SK-N-SH treated with all-trans-retinoic acid at 6 μM for 48 hours (cell line): ENCODE results near the gene HSF2BP.
A peak's percentile ranks its signal among the peaks of the same experiment; 100 is the strongest.
"Not testable (repeated sequence)": the region's sequence is repeated elsewhere in the genome, so short reads cannot be mapped to it uniquely, and the experiment has no call there.

Source experiments
- ATAC-seq: fragments of 200-7000 bp; cut with Tn5 transposase; 3 replicates; pipeline ENCODE4 v1.9.1; 2020; ENCODE audit warnings: mild to moderate bottlenecking, moderate library complexity
- BACH2 ChIP-seq: fragments of 250-450 bp; sonication (Bioruptor Pico); IDR thresholded peaks from 2 replicates; pipeline ENCODE4 v1.9.0; 2021; ENCODE audit warnings: mild to moderate bottlenecking, borderline replicate concordance
- CSDC2 ChIP-seq: fragments of 250-450 bp; sonication (Bioruptor Pico); IDR thresholded peaks from 2 replicates; pipeline ENCODE4 v1.5.0; 2020; ENCODE audit warnings: mild to moderate bottlenecking, moderate library complexity
- CSRNP3 ChIP-seq: fragments of 250-450 bp; sonication (Bioruptor Pico); IDR thresholded peaks from 2 replicates; pipeline ENCODE4 v1.5.1; 2021; ENCODE audit warnings: mild to moderate bottlenecking, moderate library complexity
- ESRRG ChIP-seq: fragments of 250-450 bp; sonication (Bioruptor Pico); IDR thresholded peaks from 2 replicates; pipeline ENCODE4 v1.6.1; 2021; ENCODE audit warnings: mild to moderate bottlenecking
- GLIS3 ChIP-seq: fragments of 250-450 bp; sonication (Bioruptor Pico); IDR thresholded peaks from 2 replicates; pipeline ENCODE4 v1.5.0; 2020; ENCODE audit warnings: mild to moderate bottlenecking, moderate library complexity
- ISL1 ChIP-seq: fragments of 250-450 bp; sonication (Bioruptor Pico); IDR thresholded peaks from 2 replicates; pipeline ENCODE4 v2.1.2; 2022; ENCODE audit warnings: mild to moderate bottlenecking, moderate library complexity
- OSR1 ChIP-seq: fragments of 250-450 bp; sonication (Bioruptor Pico); IDR thresholded peaks from 2 replicates; pipeline ENCODE4 v1.8.0; 2022; ENCODE audit warnings: moderate library complexity, mild to moderate bottlenecking, inconsistent platforms
- PATZ1 ChIP-seq: fragments of 250-450 bp; sonication (Bioruptor Pico); IDR thresholded peaks from 2 replicates; pipeline ENCODE4 v1.8.0; 2020; ENCODE audit warnings: mild to moderate bottlenecking, moderate library complexity, borderline replicate concordance
- POU6F1 ChIP-seq: fragments of 250-450 bp; sonication (Bioruptor Pico); IDR thresholded peaks from 2 replicates; pipeline ENCODE4 v1.8.0; 2021; ENCODE audit warnings: low read depth, mild to moderate bottlenecking, moderate library complexity, borderline replicate concordance
- PPARA ChIP-seq: fragments of 250-450 bp; sonication (Bioruptor Pico); IDR thresholded peaks from 2 replicates; pipeline ENCODE4 v1.5.0; 2020; ENCODE audit warnings: mild to moderate bottlenecking, borderline replicate concordance
- RARB ChIP-seq: fragments of 250-450 bp; sonication (Bioruptor Pico); IDR thresholded peaks from 2 replicates; pipeline ENCODE4 v1.8.0; 2021; ENCODE audit warnings: mild to moderate bottlenecking, moderate library complexity
- TCF4 ChIP-seq: fragments of 250-450 bp; sonication (Bioruptor Pico); IDR thresholded peaks from 2 replicates; pipeline ENCODE4 v1.8.0; 2021; ENCODE audit warnings: mild to moderate bottlenecking, moderate library complexity, borderline replicate concordance
- TOX ChIP-seq: fragments of 250-450 bp; sonication (Bioruptor Pico); IDR thresholded peaks from 2 replicates; pipeline ENCODE4 v1.8.0; 2021; ENCODE audit warnings: mild to moderate bottlenecking, moderate library complexity, borderline replicate concordance
- ZC3H10 ChIP-seq: fragments of 250-450 bp; sonication (Bioruptor Pico); IDR thresholded peaks from 2 replicates; pipeline ENCODE4 v1.5.1; 2021; ENCODE audit warnings: mild to moderate bottlenecking, moderate library complexity
- ZFP3 ChIP-seq: fragments of 250-450 bp; sonication (Bioruptor Pico); IDR thresholded peaks from 2 replicates; pipeline ENCODE4 v1.5.0; 2020; ENCODE audit warnings: mild to moderate bottlenecking, moderate library complexity
- ZNF565 ChIP-seq: fragments of 450-650 bp; formaldehyde crosslinking; conservative IDR thresholded peaks from 2 replicates; pipeline ENCODE4 v1.5.0; 2020; ENCODE audit warnings: low read depth, mild to moderate bottlenecking, moderate library complexity
- ZNF70 ChIP-seq: fragments of 450-650 bp; formaldehyde crosslinking; IDR thresholded peaks from 2 replicates; pipeline ENCODE4 v1.5.0; 2020; ENCODE audit warnings: mild to moderate bottlenecking, moderate library complexity
- ZNF8 ChIP-seq: fragments of 450-650 bp; formaldehyde crosslinking; IDR thresholded peaks from 2 replicates; pipeline ENCODE4 v1.5.0; 2020; ENCODE audit warnings: mild to moderate bottlenecking, moderate library complexity
- TF ChIP-seq, protein P1 (sequence below): fragments of 250-450 bp; sonication (Bioruptor Pico); IDR thresholded peaks from 2 replicates; pipeline ENCODE4 v1.5.0; 2020; ENCODE audit warnings: mild to moderate bottlenecking, moderate library complexity

HSF2BP gene

DNA sequence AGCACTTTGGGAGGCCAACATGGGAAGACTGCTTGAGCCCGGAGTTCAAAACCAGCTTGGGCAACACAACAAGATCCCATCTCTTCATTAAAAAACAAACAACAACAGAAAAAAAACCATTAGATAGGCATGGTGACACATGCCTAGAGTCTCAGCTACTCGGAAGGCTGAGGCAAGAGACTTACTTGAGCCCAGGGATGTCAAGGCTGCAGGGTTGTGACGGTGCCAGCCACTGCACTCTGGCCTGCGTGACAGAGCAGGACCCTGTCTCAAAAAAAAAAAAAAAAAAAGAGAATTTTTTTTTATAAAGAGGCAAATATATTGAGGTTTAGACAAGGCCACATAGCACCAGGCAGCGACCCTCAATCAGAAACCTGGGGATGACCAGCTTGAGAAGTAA lies 62.7 kb downstream of the HSF2BP start (continued):
- no peak for TF ChIP-seq CSRNP3 (CRISPR knock-in tag)
- no peak for TF ChIP-seq RARB (CRISPR knock-in tag)
- TF ChIP-seq TOX (CRISPR knock-in tag), result no peak
- TF ChIP-seq, all 23 proteins: peak for 0

DNA sequence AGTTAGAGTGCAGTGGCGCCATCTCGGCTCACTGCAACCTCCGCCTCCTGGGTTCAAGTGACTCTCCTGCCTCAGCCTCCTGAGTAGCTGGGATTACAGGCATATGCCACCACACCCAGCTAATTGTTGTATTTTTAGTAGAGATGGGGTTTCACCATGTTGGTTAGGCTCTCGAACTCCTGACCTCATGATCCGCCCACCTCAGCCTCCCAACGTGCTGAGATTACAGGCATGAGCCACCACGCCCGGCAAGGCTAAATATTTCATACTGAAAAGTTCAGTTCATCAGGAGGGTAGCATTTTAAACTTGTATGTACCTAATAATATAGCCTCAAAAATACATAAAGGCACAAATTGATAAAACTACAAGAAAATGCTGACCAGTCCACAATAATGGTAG lies 63.5 kb downstream of the HSF2BP start:
- ATAC-seq, result not testable (repeated sequence)

- TF ChIP-seq BACH2 (CRISPR knock-in tag), result no peak
- TF ChIP-seq ISL1 (CRISPR knock-in tag), result no peak
- TF ChIP-seq RARB (CRISPR knock-in tag), result no peak
- TF ChIP-seq ZNF565 (CRISPR knock-in tag), result no peak
- no peak for TF ChIP-seq ZNF8
- TF ChIP-seq ZFP3 (CRISPR knock-in tag), result no peak
- TF ChIP-seq TCF4 (CRISPR knock-in tag), result no peak
- no peak for TF ChIP-seq PATZ1
- no peak for TF ChIP-seq ZNF70
- no peak for TF ChIP-seq TOX (CRISPR knock-in tag)
- TF ChIP-seq PPARA (CRISPR knock-in tag), result no peak
- no peak for TF ChIP-seq CSRNP3 (CRISPR knock-in tag)
- TF ChIP-seq POU6F1 (CRISPR knock-in tag), result no peak
- no peak for TF ChIP-seq ZC3H10 (CRISPR knock-in tag)
- peak; percentile 40; the same call in 2 of the 3 replicates for ATAC-seq
Measured at GRCh38 chr21:43593078-43593477, 66.2 kb downstream of the HSF2BP start.

DNA sequence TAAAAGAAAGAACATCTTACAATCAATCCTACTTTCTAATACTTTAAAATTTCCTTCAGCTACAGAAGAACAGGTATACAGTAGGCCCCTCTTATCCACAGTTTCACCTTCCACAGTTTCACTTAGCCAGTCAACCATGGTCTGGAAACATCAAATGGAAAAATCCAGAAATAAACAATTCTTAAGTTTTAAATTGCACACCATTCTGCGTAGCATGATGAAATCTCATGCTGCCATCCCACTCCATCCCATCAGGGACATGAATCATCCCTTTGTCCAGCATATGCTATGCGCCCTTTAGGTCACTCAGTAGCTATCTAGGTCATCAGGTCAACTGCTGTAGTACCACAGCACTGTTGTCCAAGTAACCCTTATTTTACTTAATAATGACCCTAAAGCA lies 67.7 kb downstream of the HSF2BP start:
- ATAC-seq, result 0 out of 3 replicates have a peak, but pooled peaks have one; percentile 26
- TF ChIP-seq CSDC2 (CRISPR knock-in tag), result no peak
- TF ChIP-seq GLIS3 (CRISPR knock-in tag), result no peak

DNA sequence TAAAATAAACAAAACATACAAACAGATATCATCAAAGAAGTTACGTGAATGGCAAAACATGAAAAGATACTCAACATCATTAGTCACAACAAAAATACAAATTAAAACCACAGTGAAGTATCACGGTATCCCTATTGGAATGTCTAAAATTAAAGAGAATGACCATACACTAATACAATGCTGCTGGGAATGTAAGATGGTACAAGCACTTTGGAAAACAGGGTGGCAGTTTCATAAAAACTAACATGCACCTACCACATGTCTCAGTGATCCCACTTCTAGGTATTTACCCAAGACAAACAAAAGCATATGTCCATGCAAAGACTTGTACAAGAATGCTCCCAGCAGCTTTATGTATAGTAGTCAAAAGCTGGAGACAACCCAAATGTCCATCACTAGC lies 69.1 kb downstream of the HSF2BP start:
- ATAC-seq, result no peak
- TF ChIP-seq CSRNP3 (CRISPR knock-in tag) (no peak), PPARA (CRISPR knock-in tag) (no peak), PATZ1 (no peak), ISL1 (CRISPR knock-in tag) (no peak), BACH2 (CRISPR knock-in tag) (no peak), ESRRG (CRISPR knock-in tag) (no peak), OSR1 (CRISPR knock-in tag) (no peak), CSDC2 (CRISPR knock-in tag) (no peak), ZNF70 (no peak), ZFP3 (CRISPR knock-in tag) (no peak), POU6F1 (CRISPR knock-in tag) (no peak)
- TF ChIP-seq, protein P1, sequence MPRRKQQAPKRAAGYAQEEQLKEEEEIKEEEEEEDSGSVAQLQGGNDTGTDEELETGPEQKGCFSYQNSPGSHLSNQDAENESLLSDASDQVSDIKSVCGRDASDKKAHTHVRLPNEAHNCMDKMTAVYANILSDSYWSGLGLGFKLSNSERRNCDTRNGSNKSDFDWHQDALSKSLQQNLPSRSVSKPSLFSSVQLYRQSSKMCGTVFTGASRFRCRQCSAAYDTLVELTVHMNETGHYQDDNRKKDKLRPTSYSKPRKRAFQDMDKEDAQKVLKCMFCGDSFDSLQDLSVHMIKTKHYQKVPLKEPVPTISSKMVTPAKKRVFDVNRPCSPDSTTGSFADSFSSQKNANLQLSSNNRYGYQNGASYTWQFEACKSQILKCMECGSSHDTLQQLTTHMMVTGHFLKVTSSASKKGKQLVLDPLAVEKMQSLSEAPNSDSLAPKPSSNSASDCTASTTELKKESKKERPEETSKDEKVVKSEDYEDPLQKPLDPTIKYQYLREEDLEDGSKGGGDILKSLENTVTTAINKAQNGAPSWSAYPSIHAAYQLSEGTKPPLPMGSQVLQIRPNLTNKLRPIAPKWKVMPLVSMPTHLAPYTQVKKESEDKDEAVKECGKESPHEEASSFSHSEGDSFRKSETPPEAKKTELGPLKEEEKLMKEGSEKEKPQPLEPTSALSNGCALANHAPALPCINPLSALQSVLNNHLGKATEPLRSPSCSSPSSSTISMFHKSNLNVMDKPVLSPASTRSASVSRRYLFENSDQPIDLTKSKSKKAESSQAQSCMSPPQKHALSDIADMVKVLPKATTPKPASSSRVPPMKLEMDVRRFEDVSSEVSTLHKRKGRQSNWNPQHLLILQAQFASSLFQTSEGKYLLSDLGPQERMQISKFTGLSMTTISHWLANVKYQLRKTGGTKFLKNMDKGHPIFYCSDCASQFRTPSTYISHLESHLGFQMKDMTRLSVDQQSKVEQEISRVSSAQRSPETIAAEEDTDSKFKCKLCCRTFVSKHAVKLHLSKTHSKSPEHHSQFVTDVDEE, result no peak
